HUES48 (cell line): ENCODE data around the gene SKAP2.
A peak's percentile ranks its signal among the peaks of the same experiment; 100 is the strongest.

Experiments
- H3K27ac ChIP-seq: one replicate; pipeline ENCODE4 v1.7.0; 2013; ENCODE audit warnings: low read depth, low read length, inconsistent platforms
- H3K27me3 ChIP-seq: 2 replicates; pipeline ENCODE4 v1.6.1; 2013; ENCODE audit warnings: mild to moderate bottlenecking, low read length; ENCODE audit not compliant: control insufficient read depth, insufficient read depth
- H3K36me3 ChIP-seq: 2 replicates; pipeline ENCODE4 v1.6.1; 2013; ENCODE audit warnings: low read length; ENCODE audit not compliant: control insufficient read depth, insufficient read depth
- H3K4me1 ChIP-seq: 2 replicates; pipeline ENCODE4 v1.6.1; 2013; ENCODE audit warnings: mild to moderate bottlenecking, low read length; ENCODE audit not compliant: control insufficient read depth, insufficient read depth
- H3K4me3 ChIP-seq: 2 replicates; pipeline ENCODE4 v1.5.1; 2013; ENCODE audit warnings: mild to moderate bottlenecking, low read depth, low read length
- H3K9ac ChIP-seq: 2 replicates; pipeline ENCODE4 v1.6.1; 2013; ENCODE audit warnings: mild to moderate bottlenecking, low read depth, low read length, moderate library complexity
- H3K9me3 ChIP-seq: 2 replicates; pipeline ENCODE4 v1.6.1; 2013; ENCODE audit warnings: low read length; ENCODE audit not compliant: control insufficient read depth, insufficient read depth

SKAP2 gene

DNA sequence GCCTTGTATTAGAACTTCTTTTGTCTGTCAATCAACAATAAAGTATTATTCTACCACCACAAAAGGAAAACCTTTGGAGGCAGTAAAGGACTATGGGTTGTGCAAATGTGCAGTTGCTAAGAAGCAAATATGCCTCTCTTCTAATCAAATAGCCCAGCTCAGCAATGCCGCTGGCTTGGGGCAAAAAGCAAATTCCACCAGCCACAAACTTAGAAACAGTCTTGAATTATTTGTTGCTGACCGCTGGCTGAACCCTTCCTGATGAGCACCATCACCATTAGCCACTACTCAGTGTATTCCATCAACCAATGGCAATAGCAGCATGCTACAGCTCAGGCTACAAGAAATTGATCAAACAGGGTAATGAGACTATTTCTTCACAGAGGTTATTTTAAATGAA, 51.0 kb downstream of the SKAP2 start:
- Histone ChIP-seq H3K4me3 (no peak overlapping the region), H3K27me3 (no peaks in the 10 kb centered on the region), H3K9me3 (no peaks in the 10 kb centered on the region), H3K4me1 (no peaks in the 10 kb centered on the region), H3K36me3 (no peaks in the 10 kb centered on the region), H3K9ac (no peak overlapping the region), H3K27ac (no peak overlapping the region)

DNA sequence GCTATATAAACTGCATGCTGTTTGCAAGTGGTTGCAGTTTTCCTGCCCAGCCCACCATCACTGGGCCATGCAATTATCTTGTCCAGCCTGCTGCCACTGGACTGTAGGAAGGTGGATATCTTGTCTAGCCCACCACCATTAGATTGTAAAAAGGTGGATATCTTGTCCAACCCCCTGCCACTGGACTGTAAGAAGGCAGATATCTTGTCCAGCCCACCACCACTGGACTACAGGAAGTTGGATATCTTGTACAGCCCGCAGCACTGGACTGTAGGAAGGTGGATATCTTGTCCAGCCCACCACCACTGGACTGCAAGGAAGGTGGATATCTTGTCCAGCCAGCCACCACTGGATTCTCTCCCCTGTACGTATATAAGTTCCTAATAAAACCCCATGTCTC, 69.8 kb downstream of the SKAP2 start:
- no peaks in the 10 kb centered on the region for H3K27me3 ChIP-seq
- H3K36me3 ChIP-seq: no peaks in the 10 kb centered on the region
- peaks cover 8% of the 10 kb centered on the region; the same call in 1 of the 2 replicates for H3K4me1 ChIP-seq
- H3K9ac ChIP-seq: no peak overlapping the region
- no peak overlapping the region for H3K27ac ChIP-seq
- H3K4me3 ChIP-seq: no peak overlapping the region
- no peaks in the 10 kb centered on the region for H3K9me3 ChIP-seq

DNA sequence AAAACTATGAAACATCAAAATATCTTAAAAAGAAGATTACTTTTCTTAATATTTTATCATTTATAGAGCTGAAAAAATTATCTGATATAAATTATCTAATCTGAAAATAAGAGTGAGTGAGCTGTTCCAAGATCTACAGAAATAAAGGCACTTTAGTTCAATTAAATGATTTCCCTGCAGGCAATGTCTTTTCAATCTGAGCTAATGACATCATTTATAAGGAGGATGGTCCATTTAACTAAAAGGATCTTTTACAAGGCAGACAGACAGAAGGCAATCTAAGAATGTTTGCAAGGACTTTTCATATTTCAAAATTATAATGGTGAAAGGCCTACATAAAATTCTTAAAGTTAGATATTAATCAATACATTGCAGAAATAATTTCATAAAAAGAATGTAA, 71.8 kb downstream of the SKAP2 start:
- Histone ChIP-seq H3K27ac (no peak overlapping the region), H3K36me3 (no peaks in the 10 kb centered on the region), H3K27me3 (no peaks in the 10 kb centered on the region)

DNA sequence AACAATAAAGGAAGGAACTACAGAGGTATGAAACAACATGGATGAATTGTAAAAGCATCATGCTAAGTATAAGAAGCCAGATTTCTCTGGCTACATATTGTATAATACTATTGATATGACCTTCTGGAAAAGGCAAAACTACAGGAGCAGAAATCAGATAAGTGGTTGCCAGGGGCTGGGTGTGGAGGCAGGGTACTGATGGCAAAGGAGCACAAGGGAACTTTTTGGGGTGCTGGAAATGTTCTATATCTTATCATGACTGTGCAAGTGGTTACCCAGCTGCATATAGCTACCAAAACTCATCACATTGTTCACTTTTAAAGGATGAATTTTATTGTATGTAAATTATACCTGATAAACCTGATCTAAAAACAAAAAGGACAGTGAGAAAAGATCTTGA, 72.4 kb downstream of the SKAP2 start:
- Histone ChIP-seq H3K27me3 (no peaks in the 10 kb centered on the region), H3K27ac (no peak overlapping the region), H3K9me3 (no peaks in the 10 kb centered on the region), H3K9ac (no peak overlapping the region), H3K36me3 (no peaks in the 10 kb centered on the region), H3K4me1 (peaks cover 11% of the 10 kb centered on the region), H3K4me3 (no peak overlapping the region)

More for the DNA sequence above, 71.8 kb downstream of the SKAP2 start:
- Histone ChIP-seq H3K9ac (no peak overlapping the region), H3K4me1 (peaks cover 8% of the 10 kb centered on the region), H3K9me3 (no peaks in the 10 kb centered on the region), H3K4me3 (no peak overlapping the region)

DNA sequence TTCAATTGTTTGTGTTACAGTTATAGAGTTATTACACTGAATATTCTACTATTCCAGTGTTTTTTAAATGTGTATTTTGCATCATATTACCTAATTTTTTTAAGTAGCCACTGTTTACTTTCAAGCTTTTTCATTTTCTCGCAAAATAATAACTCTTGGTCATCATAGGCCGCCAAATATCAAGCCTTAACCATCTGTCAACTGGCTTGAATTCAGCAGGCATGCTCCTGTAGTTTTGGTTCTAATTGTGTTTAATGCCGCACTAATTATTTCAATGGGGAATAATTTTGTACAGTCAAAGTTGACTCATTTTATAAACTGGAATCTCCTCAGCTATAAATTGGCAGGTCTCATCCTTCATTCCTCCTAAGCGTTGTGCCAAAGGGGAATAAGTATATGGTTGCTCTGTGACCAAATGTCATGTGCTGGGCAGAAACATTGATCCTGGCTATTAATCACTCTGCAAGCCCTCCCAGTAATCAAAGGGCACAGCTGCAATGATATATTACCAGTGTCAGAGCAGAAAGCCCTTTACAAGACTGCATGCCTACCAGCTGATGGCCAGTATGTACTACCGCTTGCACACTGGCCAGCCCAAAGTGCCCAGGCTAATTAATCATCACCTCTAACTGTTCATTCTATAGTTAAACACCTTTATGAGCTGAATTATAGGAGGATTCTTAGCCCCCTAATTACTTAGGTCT, 74.8 kb downstream of the SKAP2 start:
- Histone ChIP-seq H3K9me3 (no peaks in the 10 kb centered on the region), H3K27me3 (no peaks in the 10 kb centered on the region), H3K9ac (no peak overlapping the region), H3K27ac (no peak overlapping the region), H3K4me3 (no peak overlapping the region), H3K36me3 (no peaks in the 10 kb centered on the region), H3K4me1 (peaks cover 14% of the 10 kb centered on the region)

DNA sequence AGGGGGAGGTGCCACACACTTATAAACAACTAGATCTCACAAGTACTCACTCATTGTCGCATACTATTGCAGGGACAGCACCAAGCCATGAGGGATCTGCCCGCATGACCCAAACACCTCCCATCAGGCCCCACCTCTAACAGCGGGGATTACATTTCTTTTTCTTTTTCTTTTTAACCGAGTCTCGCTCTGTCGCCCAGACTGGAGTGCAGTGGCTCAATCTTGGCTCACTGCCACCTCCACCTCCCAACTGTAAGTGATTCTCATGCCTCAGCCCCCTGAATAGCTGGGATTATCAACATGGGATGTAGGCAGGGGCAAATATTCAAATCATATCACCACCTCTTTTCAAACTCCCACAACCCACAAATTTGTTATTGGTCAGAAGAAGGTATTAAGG, 76.7 kb downstream of the SKAP2 start:
- no peak overlapping the region for H3K27ac ChIP-seq
- H3K4me1 ChIP-seq: peaks cover 23% of the 10 kb centered on the region
- no peaks in the 10 kb centered on the region for H3K36me3 ChIP-seq

DNA sequence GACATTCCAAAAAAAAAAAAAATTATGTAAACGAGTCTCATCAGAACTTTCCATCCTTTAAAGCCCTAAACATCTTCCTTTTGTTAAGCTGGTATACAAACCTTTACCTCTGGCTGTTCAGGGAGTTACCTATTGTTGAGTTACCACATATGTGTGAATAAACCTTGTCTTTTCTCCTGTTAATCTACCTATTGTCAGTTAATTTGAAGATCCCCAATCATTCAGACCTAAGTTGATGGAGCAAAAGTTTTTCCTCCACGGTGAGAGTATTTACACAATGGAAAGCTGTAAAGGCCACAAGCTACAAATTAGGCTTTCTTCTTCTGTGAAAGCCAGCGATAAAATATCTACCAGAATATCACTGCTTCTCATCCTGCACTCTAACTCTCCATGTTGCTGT, 80.3 kb downstream of the SKAP2 start:
- Histone ChIP-seq H3K9me3 (no peaks in the 10 kb centered on the region), H3K27ac (peak overlapping the region; percentile 55), H3K36me3 (no peaks in the 10 kb centered on the region), H3K27me3 (no peaks in the 10 kb centered on the region), H3K4me1 (peaks cover 24% of the 10 kb centered on the region), H3K4me3 (peak overlapping the region; percentile 0; the same call in 1 of the 2 replicates), H3K9ac (no peak overlapping the region)

More for the DNA sequence above, 76.7 kb downstream of the SKAP2 start:
- H3K9me3 ChIP-seq: no peaks in the 10 kb centered on the region
- no peak overlapping the region for H3K9ac ChIP-seq
- H3K27me3 ChIP-seq: no peaks in the 10 kb centered on the region
- no peak overlapping the region for H3K4me3 ChIP-seq

DNA sequence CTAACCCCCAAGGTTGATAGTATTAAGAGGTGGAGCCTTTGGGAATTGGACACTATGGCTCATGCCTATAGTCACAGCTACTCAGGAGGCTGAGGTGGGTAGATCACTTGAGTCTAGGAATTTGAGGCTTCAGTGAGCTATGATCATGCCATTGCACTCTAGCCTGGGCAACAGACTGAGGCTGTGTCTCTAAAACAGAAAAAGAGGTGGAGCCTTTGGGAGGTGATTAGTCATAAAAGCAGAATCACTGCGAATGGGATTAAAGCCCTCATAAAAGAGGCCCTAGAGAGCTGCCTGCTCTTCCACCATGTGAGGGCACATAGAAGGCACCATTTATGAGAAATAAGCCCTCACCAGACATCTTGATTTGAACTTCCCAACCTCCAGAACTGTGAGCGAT, 81.9 kb downstream of the SKAP2 start:
- Histone ChIP-seq H3K9ac (no peak overlapping the region), H3K27ac (no peak overlapping the region), H3K36me3 (no peaks in the 10 kb centered on the region), H3K4me3 (no peak overlapping the region), H3K27me3 (no peaks in the 10 kb centered on the region; the same call in 1 of the 2 replicates), H3K4me1 (peaks cover 23% of the 10 kb centered on the region), H3K9me3 (no peaks in the 10 kb centered on the region)

DNA sequence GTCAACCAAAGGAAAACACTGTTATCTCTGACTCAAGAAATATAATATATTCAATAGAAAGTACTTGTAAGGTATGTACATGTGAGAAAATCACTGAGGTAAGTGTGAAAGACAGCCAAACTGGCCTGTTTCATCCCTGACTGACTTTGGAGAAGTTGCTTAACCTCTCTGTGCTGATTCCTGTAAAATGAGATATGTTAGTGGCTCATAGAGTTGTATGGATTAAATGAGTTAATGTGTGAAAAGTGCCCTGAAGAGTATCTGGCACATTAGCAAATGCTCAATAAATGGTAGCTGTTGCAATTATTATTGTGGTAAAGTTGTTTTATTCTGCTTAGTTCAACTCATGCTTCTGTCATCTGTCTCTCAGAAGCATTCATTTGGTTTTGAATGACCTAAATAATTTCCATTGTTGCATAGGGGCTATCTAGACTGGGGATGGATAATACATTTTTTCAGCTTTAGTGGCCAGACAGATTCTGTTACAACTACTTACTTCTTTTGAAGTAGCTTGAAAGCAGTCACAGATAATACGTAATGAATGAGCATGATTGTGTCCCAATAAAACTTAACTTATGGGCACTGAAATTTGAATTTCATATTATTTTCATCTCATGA, 84.3 kb downstream of the SKAP2 start:
- no peak overlapping the region for H3K9ac ChIP-seq
- peaks cover 26% of the 10 kb centered on the region for H3K4me1 ChIP-seq
- no peak overlapping the region for H3K27ac ChIP-seq
- no peaks in the 10 kb centered on the region for H3K9me3 ChIP-seq
- no peak overlapping the region for H3K4me3 ChIP-seq
- no peaks in the 10 kb centered on the region for H3K36me3 ChIP-seq
- no peaks in the 10 kb centered on the region; the same call in 1 of the 2 replicates for H3K27me3 ChIP-seq

DNA sequence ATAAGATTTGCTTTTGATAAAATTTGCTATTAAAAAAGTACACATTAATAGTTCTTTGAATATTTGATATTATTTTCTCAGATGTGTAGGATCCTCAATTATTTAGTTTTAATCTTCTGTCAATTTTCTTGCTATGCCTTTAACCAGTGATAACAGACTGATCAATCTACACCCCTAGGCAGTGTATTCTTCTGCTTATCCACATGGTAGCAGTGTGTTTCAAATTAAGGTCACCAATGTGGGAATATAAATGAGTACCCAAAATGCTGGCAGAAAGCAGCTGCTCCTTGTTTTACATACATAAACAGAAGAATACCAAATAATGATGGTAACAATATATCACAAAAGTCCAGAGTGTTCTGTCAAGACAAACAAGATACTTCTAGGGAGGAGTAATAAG, 87.0 kb downstream of the SKAP2 start:
- Histone ChIP-seq H3K36me3 (no peaks in the 10 kb centered on the region), H3K27me3 (no peaks in the 10 kb centered on the region; the same call in 1 of the 2 replicates)

DNA sequence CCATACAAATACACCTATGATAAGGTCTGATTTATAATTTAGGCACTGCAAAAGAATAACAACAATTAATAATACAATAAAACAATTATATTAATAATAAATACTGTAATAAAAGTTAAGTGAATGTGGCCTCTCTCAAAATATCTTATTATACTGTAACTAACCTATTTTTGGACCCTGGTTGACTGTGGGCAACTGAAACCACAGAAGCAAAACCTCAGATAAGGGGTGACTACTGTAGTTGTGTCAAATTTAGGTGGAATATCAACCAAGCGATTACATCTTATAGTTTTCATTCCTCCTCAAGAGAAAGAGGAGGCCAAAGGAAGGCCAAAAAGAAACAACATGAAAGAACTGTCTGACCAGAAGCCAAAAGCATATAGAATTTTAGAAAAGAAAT, 103.9 kb downstream of the SKAP2 start:
- no peaks in the 10 kb centered on the region for H3K4me1 ChIP-seq
- H3K9ac ChIP-seq: no peak overlapping the region
- H3K9me3 ChIP-seq: no peaks in the 10 kb centered on the region
- H3K27me3 ChIP-seq: no peaks in the 10 kb centered on the region
- no peak overlapping the region for H3K27ac ChIP-seq
- H3K4me3 ChIP-seq: no peak overlapping the region
- no peaks in the 10 kb centered on the region for H3K36me3 ChIP-seq

More for the DNA sequence above, 87.0 kb downstream of the SKAP2 start:
- H3K27ac ChIP-seq: no peak overlapping the region
- peaks cover 16% of the 10 kb centered on the region for H3K4me1 ChIP-seq
- H3K4me3 ChIP-seq: no peak overlapping the region
- no peak overlapping the region for H3K9ac ChIP-seq
- H3K9me3 ChIP-seq: no peaks in the 10 kb centered on the region
